Purkinje cell (primary cell): ENCODE data around the gene STX17. TPM values are rescaled to one million over a fixed set of nuclear protein-coding genes. Genes with fewer than 3 reads are reported as not detected.

Source experiments
- polyA plus RNA-seq: library from polyadenylated mRNA; unstranded; fragments of >200 nt; fragmentation: Nextera tagmentation; gene quantifications from 2 replicates; pipeline ENCODE4 v1.2.1, GENCODE V29; 2014

The STX17 gene
- 15.1 and 21.4 TPM in 2 replicates for polyA plus RNA-seq

GRCh38 chr9:99906403-99907207 is at the start of gene STX17:
STX17 (plus strand) TSS chr9:99906654; CDS start chr9:99915240, 8,586 bp downstream.

Other genes with a start within 250 kb of the STX17 start
- 0.76 and 3.0 TPM in 2 replicates for gene NR4A3, start 84.8 kb upstream of the STX17 start, polyA plus RNA-seq
- gene ERP44, start 192.3 kb downstream of the STX17 start, polyA plus RNA-seq, result 26.4 and 38.4 TPM in 2 replicates
- 1.7 and 8.1 TPM in 2 replicates for gene INVS, start 192.6 kb downstream of the STX17 start, polyA plus RNA-seq